HG02973 (cell line): ENCODE results near the gene MROH2B.

Experiments
- ATAC-seq: cut with Tn5 transposase; IDR thresholded peaks from one replicate; pipeline ENCODE4 v1.9.1; 2021; ENCODE audit warnings: moderate library complexity; ENCODE audit not compliant: unreplicated experiment

Gene MROH2B

GRCh38 chr5:40973364-40974004 lies 97.7 kb downstream of the MROH2B start:
- ATAC-seq = no peak

GRCh38 chr5:40972434-40972833 lies 98.7 kb downstream of the MROH2B start:
- no peak for ATAC-seq

- ATAC-seq = no peak
Observed at GRCh38 chr5:40962207-40962955, 108.8 kb downstream of the MROH2B start.

DNA sequence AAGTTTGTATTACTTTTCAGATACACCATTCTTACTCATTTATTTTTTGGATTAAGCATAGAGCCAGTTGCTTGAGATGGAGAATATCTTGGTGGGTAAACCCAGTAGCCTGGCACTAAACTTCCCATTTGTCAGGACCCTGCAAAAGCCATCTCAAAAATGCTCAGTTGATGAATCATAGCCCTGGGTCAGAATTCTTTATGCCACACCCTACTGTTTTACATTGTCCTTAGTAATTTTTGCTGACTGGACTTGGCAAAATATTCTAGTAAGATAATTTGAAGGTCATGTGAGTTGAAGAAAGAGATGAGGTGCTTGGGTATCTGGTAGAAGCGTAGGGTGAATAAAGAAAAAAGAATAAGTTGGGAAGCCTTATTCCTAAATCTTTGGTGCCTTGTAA lies 111.1 kb downstream of the MROH2B start:
- no peak for ATAC-seq

DNA sequence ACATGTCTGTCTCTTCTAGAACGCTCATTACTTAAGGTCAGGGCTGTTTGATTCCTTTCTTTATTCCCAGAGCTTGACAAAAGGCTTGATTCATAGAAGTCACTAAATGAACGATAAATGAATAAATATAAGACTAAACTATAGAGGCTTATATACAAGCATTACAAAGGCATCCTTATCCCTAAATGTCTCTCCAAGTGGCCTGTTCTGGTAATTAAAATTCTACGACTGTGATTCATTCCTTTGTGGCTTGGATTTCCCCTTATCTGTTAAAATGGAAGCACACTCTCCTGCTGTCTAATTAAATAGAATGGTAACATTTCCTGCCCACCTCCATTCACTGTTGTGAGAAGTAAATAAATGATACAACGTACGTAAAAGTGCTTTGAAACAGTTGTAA lies 112.3 kb downstream of the MROH2B start:
- no peak for ATAC-seq

DNA sequence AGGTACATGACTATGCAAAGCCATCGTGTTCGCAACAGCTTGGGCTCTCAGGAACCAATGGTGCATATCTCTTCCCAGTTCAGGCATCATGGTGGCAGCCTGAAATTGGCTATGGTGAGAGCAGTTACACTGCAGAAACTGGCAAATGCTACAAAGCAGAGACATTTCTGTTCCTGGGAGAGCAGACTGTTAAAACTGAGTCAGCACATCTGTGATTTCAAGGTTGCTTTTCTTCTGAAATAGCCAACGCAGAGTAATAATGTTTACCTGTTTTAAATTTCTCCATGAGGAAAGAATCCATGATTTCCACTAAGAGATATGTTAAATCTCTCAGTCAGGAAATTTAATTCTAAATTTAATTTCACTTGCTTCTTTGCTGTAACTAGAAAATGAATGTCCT lies 114.1 kb downstream of the MROH2B start:
- ATAC-seq = no peak

GRCh38 chr5:40955313-40955712 lies 115.8 kb downstream of the MROH2B start:
- no peak for ATAC-seq
